Cardiac fibroblast (primary cell): ENCODE data around the gene ATF7IP.
"Not testable (repeated sequence)": the region's sequence is repeated elsewhere in the genome, so short reads cannot be mapped to it uniquely, and the experiment has no call there.

ENCODE experiments used
- DNase-seq, 2 donors: peaks; one replicate each; pipeline versions ENCODE4 v3.0.0 to v3.0.0-alpha.2; 2010; ENCODE audit warnings: low read depth in 2 of 2
- H3K4me3 ChIP-seq, 2 donors: replicated peaks in 1 of 2; 1 replicate in 1 of 2; 2 replicates in 1 of 2; pipeline ENCODE4 v1.5.1; 2011; ENCODE audit warnings: low read depth in 2 of 2, low read length in 2 of 2, mild to moderate bottlenecking in 2 of 2, moderate library complexity in 1 of 2
- TF ChIP-seq, protein P1 (sequence below): IDR thresholded peaks from one replicate; pipeline ENCODE4 v1.5.1; 2011; ENCODE audit warnings: low read depth, mild to moderate bottlenecking, low read length, inconsistent platforms

ATF7IP gene

DNA sequence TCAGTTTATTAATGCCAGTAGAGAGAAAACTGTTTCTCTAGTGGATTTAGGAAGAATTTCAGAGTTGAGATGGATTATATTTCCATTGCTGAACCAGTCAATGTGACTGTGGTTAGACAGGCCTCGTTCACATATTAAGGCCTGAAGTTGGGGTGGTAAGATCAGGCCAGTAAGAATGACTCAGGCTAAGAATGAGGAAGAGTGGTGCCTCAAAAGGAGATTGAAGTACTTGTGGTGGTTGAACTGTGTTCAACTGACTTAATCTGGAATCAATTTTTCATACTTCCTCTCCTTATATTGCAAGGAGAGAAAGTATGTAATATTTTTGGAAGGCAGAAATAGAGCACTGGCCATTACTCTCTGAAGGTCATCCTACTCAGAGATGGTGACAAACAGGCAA, 37.8 kb upstream of the ATF7IP start:
- peak in 1 of 2 donors; percentile 24 for DNase-seq
- H3K4me3 ChIP-seq, result no peak overlapping the region
- TF ChIP-seq, protein P1, sequence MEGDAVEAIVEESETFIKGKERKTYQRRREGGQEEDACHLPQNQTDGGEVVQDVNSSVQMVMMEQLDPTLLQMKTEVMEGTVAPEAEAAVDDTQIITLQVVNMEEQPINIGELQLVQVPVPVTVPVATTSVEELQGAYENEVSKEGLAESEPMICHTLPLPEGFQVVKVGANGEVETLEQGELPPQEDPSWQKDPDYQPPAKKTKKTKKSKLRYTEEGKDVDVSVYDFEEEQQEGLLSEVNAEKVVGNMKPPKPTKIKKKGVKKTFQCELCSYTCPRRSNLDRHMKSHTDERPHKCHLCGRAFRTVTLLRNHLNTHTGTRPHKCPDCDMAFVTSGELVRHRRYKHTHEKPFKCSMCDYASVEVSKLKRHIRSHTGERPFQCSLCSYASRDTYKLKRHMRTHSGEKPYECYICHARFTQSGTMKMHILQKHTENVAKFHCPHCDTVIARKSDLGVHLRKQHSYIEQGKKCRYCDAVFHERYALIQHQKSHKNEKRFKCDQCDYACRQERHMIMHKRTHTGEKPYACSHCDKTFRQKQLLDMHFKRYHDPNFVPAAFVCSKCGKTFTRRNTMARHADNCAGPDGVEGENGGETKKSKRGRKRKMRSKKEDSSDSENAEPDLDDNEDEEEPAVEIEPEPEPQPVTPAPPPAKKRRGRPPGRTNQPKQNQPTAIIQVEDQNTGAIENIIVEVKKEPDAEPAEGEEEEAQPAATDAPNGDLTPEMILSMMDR, result no peak

DNA sequence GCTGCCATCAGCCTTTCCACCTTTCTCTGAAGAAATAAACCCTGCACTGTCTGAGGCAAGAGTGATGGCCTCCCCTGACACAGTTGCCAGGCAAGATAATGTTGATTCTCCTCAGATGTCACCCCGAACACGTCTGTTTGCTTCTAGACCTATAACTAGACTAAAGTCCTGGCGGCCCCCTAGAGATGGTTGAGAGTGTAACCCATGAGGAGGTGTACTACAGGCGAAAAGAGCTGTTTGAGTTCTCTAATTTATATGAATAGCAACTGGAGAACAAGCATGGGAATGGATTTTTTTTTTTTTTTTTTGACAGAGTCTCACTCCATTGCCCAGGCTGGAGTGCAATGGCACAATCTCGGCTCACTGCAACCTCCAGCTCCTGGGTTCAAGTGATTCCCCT, 33.0 kb upstream of the ATF7IP start:
- DNase-seq, result no peak
- TF ChIP-seq, protein P1, result no peak
- H3K4me3 ChIP-seq, result no peak overlapping the region

DNA sequence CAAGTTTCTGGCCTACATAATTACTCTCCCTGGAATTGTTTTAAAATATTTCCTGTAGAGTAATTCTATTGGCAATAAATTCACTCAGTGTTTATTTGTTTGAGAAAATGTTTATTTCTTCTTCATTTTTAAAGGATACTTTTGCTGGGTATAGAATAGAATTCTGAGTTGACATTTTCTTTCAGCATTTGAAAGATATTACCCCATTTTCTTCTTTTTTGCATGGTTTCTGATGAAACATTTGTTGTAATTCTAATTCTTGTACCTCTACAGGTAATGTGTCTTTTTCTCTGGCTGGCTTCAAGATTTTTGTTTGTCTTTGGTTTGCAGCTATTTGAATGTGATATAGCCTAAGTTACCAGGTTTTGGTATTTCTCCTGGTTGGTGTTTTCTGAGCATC, 25.1 kb upstream of the ATF7IP start:
- TF ChIP-seq, protein P1, result no peak

DNA sequence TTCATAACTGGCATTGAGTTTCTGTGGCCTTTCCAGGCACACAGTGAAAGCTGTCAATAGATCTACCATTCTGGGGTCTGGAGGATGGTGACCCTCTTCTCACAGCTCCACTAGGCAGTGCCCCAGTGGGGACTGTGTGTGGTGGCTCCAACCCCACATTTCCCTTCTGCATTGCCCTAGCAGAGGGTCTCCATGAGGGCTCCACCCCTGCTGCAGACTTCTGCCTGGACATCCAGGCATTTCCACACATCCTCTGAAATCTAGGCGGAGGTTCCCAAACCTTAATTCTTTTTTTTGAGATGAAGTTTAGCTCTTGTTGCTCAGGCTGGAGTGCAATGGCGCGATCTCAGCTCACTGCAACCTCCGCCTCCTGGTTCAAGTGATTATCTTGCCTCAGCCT, 14.0 kb upstream of the ATF7IP start:
- H3K4me3 ChIP-seq, DNase-seq: not testable (repeated sequence)

More for the DNA sequence above, 25.1 kb upstream of the ATF7IP start:
- no peak for DNase-seq
- no peak overlapping the region for H3K4me3 ChIP-seq

DNA sequence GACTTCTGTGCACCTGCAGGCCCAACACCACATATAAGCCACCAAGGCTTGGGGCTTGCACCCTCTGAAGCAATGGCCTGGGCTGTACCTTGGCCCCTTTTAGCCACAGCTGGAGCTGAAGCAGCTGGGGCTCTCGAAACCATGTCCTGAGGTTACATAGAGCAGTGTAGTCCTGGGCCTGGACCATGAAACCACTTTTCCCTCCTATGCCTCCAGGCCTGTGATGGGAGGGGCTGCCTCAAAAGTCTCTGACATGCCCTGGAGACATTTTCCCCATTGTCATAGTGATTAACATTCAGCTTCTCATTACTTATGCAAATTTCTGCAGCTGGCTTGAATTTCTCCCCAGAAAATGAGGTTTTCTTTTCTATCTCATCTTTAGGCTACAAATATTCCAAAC, 13.4 kb upstream of the ATF7IP start:
- not testable (repeated sequence) for H3K4me3 ChIP-seq, DNase-seq

DNA sequence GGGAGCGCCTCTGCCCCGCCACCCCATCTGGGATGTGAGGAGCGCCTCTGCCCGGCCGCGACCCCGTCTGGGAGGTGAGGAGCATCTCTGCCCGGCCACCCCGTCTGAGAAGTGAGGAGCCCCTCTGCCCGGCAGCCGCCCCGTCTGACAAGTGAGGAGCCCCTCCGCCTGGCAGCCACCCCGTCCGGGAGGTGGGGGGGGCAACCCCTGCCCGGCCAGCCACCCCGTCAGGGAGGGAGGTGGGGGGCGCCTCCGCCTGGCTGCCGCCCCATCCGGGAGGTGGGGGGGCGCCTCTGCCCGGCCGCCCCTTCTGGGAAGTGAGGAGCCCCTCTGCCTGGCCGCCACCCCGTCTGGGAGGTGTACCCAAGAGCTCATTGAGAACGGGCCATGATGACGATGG, 10.8 kb upstream of the ATF7IP start:
- H3K4me3 ChIP-seq, DNase-seq: not testable (repeated sequence)

DNA sequence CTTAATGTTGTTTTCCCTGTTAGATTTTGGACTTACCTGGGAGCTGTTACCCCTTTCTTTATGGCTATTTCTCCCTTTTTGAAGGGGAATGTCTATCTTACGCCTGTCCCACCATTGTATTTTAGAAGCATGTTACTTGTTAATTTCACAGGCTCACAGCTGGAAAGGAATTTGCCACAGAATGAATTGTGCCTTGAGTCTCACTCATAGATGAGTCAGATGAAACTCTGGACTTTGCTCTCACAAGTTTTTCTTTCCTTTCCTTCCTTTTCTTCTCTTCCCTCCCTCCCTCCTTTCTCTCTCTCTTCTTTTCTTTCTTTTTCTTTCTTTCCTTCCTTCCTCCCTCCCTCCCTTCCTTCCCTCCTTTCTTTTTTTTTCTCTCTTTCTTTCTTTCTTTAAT, 9.3 kb upstream of the ATF7IP start:
- H3K4me3 ChIP-seq, result no peak overlapping the region
- DNase-seq, result no peak
- TF ChIP-seq, protein P1, result no peak

DNA sequence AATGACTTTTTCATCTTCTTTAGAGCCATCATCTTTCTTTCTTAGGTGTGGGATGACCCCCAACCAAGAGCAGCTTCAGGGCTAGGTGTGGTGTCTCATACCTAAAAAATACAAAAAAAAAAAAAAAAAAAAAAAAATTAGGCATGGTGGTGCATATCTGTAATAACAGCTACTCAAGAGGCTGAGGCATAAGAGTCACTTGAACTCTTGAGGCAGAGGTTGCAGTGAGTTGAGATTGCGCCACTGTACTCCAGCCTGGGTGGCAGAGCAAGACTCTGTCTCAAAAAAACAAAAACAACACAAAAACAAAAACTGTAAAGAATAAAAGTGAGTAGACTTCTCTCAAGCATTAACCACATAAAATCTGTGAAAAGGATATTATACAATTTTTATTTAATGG, 8.0 kb upstream of the ATF7IP start:
- no peak for DNase-seq
- TF ChIP-seq, protein P1, result no peak
- H3K4me3 ChIP-seq, result no peak overlapping the region

DNA sequence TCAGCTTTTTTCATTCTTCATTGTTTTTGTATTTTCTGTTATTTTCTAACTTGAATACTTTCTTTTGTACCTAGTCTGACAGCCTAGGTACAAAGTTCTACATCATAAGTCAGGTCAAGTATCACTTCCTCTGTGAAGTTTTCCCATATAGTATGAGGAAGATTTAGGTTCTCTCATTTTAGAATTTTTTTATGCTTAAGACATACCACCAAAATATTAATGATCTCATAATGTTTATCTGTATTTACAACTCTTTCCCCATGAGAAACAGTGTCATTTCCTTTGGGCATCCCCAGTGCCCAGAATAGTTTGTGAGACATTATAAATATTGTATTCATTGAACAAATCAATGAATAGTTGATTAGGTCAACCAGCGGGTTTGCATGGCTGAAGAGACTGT, 3.1 kb upstream of the ATF7IP start:
- no peak overlapping the region for H3K4me3 ChIP-seq
- TF ChIP-seq, protein P1, result no peak
- DNase-seq, result no peak
